Activated CD4-positive, alpha-beta T cell treated with anti-CD3 and anti-CD28 coated beads, Interleukin-2, amount 50 U/mL, for 4 hours (primary cell): ENCODE results near the gene CENPU.
"Not testable (repeated sequence)": the region's sequence is repeated elsewhere in the genome, so short reads cannot be mapped to it uniquely, and the experiment has no call there.

ENCODE experiments used
- DNase-seq, 2 experiments: peaks; one replicate each; pipeline ENCODE4 v3.0.0-alpha.2; 2020

Gene CENPU

GRCh38 chr4:184750926-184751584, 17.2 kb upstream of the CENPU start:
- no peak for DNase-seq

- no peak for DNase-seq
Observed at GRCh38 chr4:184748251-184748652, 14.4 kb upstream of the CENPU start.

GRCh38 chr4:184747034-184747830, 13.3 kb upstream of the CENPU start:
- no peak for DNase-seq

GRCh38 chr4:184745831-184746795, 12.2 kb upstream of the CENPU start:
- peak; percentile 69 to 74 for DNase-seq

- no peak for DNase-seq
Observed at GRCh38 chr4:184744236-184744635, 10.3 kb upstream of the CENPU start.

- no peak for DNase-seq
Observed at GRCh38 chr4:184743650-184744049, 9.8 kb upstream of the CENPU start.

- DNase-seq: not testable (repeated sequence)
Observed at GRCh38 chr4:184741651-184742050, 7.8 kb upstream of the CENPU start.

- DNase-seq: no peak
Observed at GRCh38 chr4:184740980-184741391, 7.1 kb upstream of the CENPU start.

- DNase-seq: not testable (repeated sequence)
Observed at GRCh38 chr4:184739575-184739974, 5.7 kb upstream of the CENPU start.

- DNase-seq: no peak
Observed at GRCh38 chr4:184734758-184735157, 862 bp upstream of the CENPU start.

- DNase-seq: no peak
Observed at GRCh38 chr4:184732126-184732525, 1.8 kb downstream of the CENPU start.

GRCh38 chr4:184731056-184731455, 2.8 kb downstream of the CENPU start:
- no peak for DNase-seq

- DNase-seq: no peak
Observed at GRCh38 chr4:184729946-184730345, 4.0 kb downstream of the CENPU start.

- DNase-seq: no peak
Observed at GRCh38 chr4:184728858-184729257, 5.0 kb downstream of the CENPU start.

GRCh38 chr4:184727430-184727829, 6.5 kb downstream of the CENPU start:
- no peak for DNase-seq

- no peak for DNase-seq
Observed at GRCh38 chr4:184722798-184723197, 11.1 kb downstream of the CENPU start.

GRCh38 chr4:184721254-184721653, 12.6 kb downstream of the CENPU start:
- no peak for DNase-seq

GRCh38 chr4:184719407-184719806, 14.5 kb downstream of the CENPU start:
- no peak for DNase-seq

GRCh38 chr4:184715526-184715925, 18.4 kb downstream of the CENPU start:
- DNase-seq: no peak

- no peak for DNase-seq
Observed at GRCh38 chr4:184713887-184714286, 20.0 kb downstream of the CENPU start.

GRCh38 chr4:184712322-184712721, 21.6 kb downstream of the CENPU start:
- DNase-seq: no peak

- DNase-seq: no peak
Observed at GRCh38 chr4:184706453-184706852, 27.4 kb downstream of the CENPU start.

GRCh38 chr4:184705692-184706091, 28.2 kb downstream of the CENPU start:
- no peak for DNase-seq
